Gastroesophageal sphincter (tissue), 4 donors: ENCODE measurements around the gene KCNJ18. TPM values are rescaled to one million over a fixed set of nuclear protein-coding genes. Genes with fewer than 3 reads are reported as not detected.
"Not testable (repeated sequence)": the region's sequence is repeated elsewhere in the genome, so short reads cannot be mapped to it uniquely, and the experiment has no call there.

Experiments used
- ATAC-seq: fragments of 150-250 bp; one replicate; pipeline ENCODE4 v1.9.1; 2016; ENCODE audit warnings: mild to moderate bottlenecking, moderate library complexity
- H3K27ac ChIP-seq, 4 donors: fragments of 200-600 bp; sonication (generic) in 3 of 4; 1 replicate in 3 of 4; 2 replicates in 1 of 4; pipeline ENCODE4 v1.5.1; 2016 to 2019
- H3K27me3 ChIP-seq: fragments of 200-600 bp; sonication (generic); one replicate; pipeline ENCODE4 v1.5.1; 2019
- H3K36me3 ChIP-seq, 2 donors: fragments of 200-600 bp; sonication (generic); one replicate each; pipeline ENCODE4 v1.5.1; 2019; ENCODE audit warnings: control low read depth in 1 of 2
- H3K4me1 ChIP-seq, 3 donors: fragments of 200-600 bp; sonication (generic); 1 replicate in 2 of 3; 2 replicates in 1 of 3; pipeline ENCODE4 v1.5.1; 2016 to 2019; ENCODE audit warnings: control low read depth in 2 of 3
- H3K4me3 ChIP-seq, 2 donors: fragments of 200-600 bp; sonication (generic); one replicate each; pipeline ENCODE4 v1.5.1; 2019; ENCODE audit warnings: mild to moderate bottlenecking in 1 of 2, moderate library complexity in 1 of 2
- H3K9me3 ChIP-seq, 3 donors: fragments of 200-600 bp; sonication (generic); one replicate each; pipeline ENCODE4 v1.5.1; 2017 to 2019; ENCODE audit warnings: control low read depth in 2 of 3
- CTCF ChIP-seq, 4 experiments: fragments of 200-600 bp in 2 of 4; fragments of 450-650 bp in 2 of 4; sonication (generic) in 1 of 4; IDR thresholded peaks; one replicate each; pipeline ENCODE4 v1.5.1; 2017 to 2019; ENCODE audit warnings: antibody characterized with exemption in 4 of 4, mild to moderate bottlenecking in 2 of 4, moderate library complexity in 2 of 4
- EP300 ChIP-seq: sonication (generic); formaldehyde crosslinking; IDR thresholded peaks from one replicate; pipeline ENCODE4 v1.6.1; 2017; ENCODE audit warnings: antibody characterized with exemption, mild to moderate bottlenecking
- POLR2A ChIP-seq, 2 donors: fragments of 450-650 bp; IDR thresholded peaks; one replicate each; pipeline ENCODE4 v1.6.1; 2017; ENCODE audit warnings: antibody characterized with exemption in 2 of 2, mild to moderate bottlenecking in 2 of 2, moderate library complexity in 1 of 2
- POLR2AphosphoS5 ChIP-seq: sonication (generic); formaldehyde crosslinking; IDR thresholded peaks from one replicate; pipeline ENCODE4 v1.6.1; 2017; ENCODE audit warnings: antibody characterized with exemption
- WGBS, 2 donors: methylation state at CpG; one replicate each; pipeline ENCODE4 v1.1.5; 2018; ENCODE audit warnings: low coverage in 1 of 2; 5-methylcytosine and 5-hydroxymethylcytosine counted together
- total RNA-seq, 4 donors: library from RNA; depleted of rRNA; stranded (reverse); fragments of >200 nt; gene quantifications; one replicate each; pipeline ENCODE4 v1.1.0, GENCODE V29; 2016

KCNJ18 gene
- total RNA-seq, 4 donors from 2014 or later, result not detected

GRCh38 chr17:21689604-21690003, 2.7 kb upstream of the KCNJ18 start:
- Histone ChIP-seq H3K27me3 (peaks cover 11% of the 10 kb centered on the region), H3K36me3 (no peaks in the 10 kb centered on the region), H3K4me3 (no peak overlapping the region), H3K9me3 (peaks cover 0 to 10% (median 0%) of the 10 kb centered on the region in 3 donors), H3K27ac (no peak overlapping the region), H3K4me1 (no peaks in the 10 kb centered on the region)
- TF ChIP-seq EP300, result no peak
- TF ChIP-seq CTCF (IDR thresholded peaks at IDR 0.05), result no peak
- TF ChIP-seq POLR2AphosphoS5, result no peak
- no peak for TF ChIP-seq POLR2A (IDR thresholded peaks at IDR 0.05)
- 70% methylated on average over 6 of the region's 7 CpGs; no CpG with 5 or more reads in 1 of the 2 donors for WGBS, 2 donors
- peak; percentile 81 for ATAC-seq

GRCh38 chr17:21690811-21691210, 1.5 kb upstream of the KCNJ18 start:
- peaks cover 11% of the 10 kb centered on the region for H3K27me3 ChIP-seq
- not testable (repeated sequence) for H3K36me3 ChIP-seq, H3K4me1 ChIP-seq, ATAC-seq, H3K27ac ChIP-seq, H3K4me3 ChIP-seq
- 13 to 17% methylated on average over 1 to 2 of the region's 2 CpGs for WGBS, 2 donors
- peaks cover 0 to 10% (median 0%) of the 10 kb centered on the region in 3 donors for H3K9me3 ChIP-seq

GRCh38 chr17:21691481-21691880, 842 bp upstream of the KCNJ18 start:
- WGBS, 2 donors, result no CpG with 5 or more reads among the region's 6 CpGs
- peaks cover 11% of the 10 kb centered on the region for H3K27me3 ChIP-seq
- H3K4me1 ChIP-seq, H3K4me3 ChIP-seq, H3K36me3 ChIP-seq, H3K27ac ChIP-seq, H3K9me3 ChIP-seq, ATAC-seq: not testable (repeated sequence)

- WGBS, 2 donors, result no CpG with 5 or more reads among the region's 12 CpGs
- not testable (repeated sequence) for ATAC-seq, H3K4me1 ChIP-seq
Measured at GRCh38 chr17:21692704-21693065, 362 bp downstream of the KCNJ18 start.

GRCh38 chr17:21693391-21693796, 1.1 kb downstream of the KCNJ18 start:
- not testable (repeated sequence) for H3K36me3 ChIP-seq, H3K4me3 ChIP-seq, H3K9me3 ChIP-seq, H3K4me1 ChIP-seq, H3K27me3 ChIP-seq, ATAC-seq, H3K27ac ChIP-seq
- 13 to 47% methylated on average over 1 to 5 of the region's 6 CpGs for WGBS, 2 donors

More at GRCh38 chr17:21692704-21693065, 362 bp downstream of the KCNJ18 start:
- not testable (repeated sequence) for H3K9me3 ChIP-seq, H3K4me3 ChIP-seq, H3K27ac ChIP-seq, H3K27me3 ChIP-seq, H3K36me3 ChIP-seq

GRCh38 chr17:21693937-21694336, 1.6 kb downstream of the KCNJ18 start:
- H3K4me1 ChIP-seq, ATAC-seq, H3K36me3 ChIP-seq, H3K4me3 ChIP-seq, H3K27me3 ChIP-seq, H3K9me3 ChIP-seq, H3K27ac ChIP-seq: not testable (repeated sequence)
- no CpG with 5 or more reads among the region's 4 CpGs for WGBS, 2 donors

GRCh38 chr17:21696227-21696626, 3.9 kb downstream of the KCNJ18 start:
- H3K27ac ChIP-seq, H3K36me3 ChIP-seq, ATAC-seq, H3K9me3 ChIP-seq, H3K4me3 ChIP-seq, H3K4me1 ChIP-seq, H3K27me3 ChIP-seq: not testable (repeated sequence)
- 100% methylated on average over 1 of the region's 3 CpGs for WGBS, 2 donors

- H3K4me1 ChIP-seq, H3K36me3 ChIP-seq, H3K27me3 ChIP-seq, H3K9me3 ChIP-seq, H3K4me3 ChIP-seq, H3K27ac ChIP-seq, ATAC-seq: not testable (repeated sequence)
- 60 to 82% methylated on average over 4 to 5 of the region's 7 CpGs for WGBS, 2 donors
Measured at GRCh38 chr17:21696842-21697507, 4.7 kb downstream of the KCNJ18 start.

- 33 to 50% methylated on average over 1 of the region's 1 CpG for WGBS, 2 donors
- not testable (repeated sequence) for H3K36me3 ChIP-seq
Measured at GRCh38 chr17:21697508-21697860, 5.2 kb downstream of the KCNJ18 start.

GRCh38 chr17:21698437-21699075, 6.2 kb downstream of the KCNJ18 start:
- ATAC-seq, H3K4me3 ChIP-seq, H3K27ac ChIP-seq, H3K36me3 ChIP-seq, H3K27me3 ChIP-seq, H3K9me3 ChIP-seq, H3K4me1 ChIP-seq: not testable (repeated sequence)
- 80 to 90% methylated on average over 1 to 2 of the region's 20 CpGs for WGBS, 2 donors

More at GRCh38 chr17:21697508-21697860, 5.2 kb downstream of the KCNJ18 start:
- H3K9me3 ChIP-seq, H3K27ac ChIP-seq, H3K4me3 ChIP-seq, H3K27me3 ChIP-seq, H3K4me1 ChIP-seq, ATAC-seq: not testable (repeated sequence)

- not testable (repeated sequence) for H3K36me3 ChIP-seq, ATAC-seq, H3K4me1 ChIP-seq, H3K27ac ChIP-seq, H3K4me3 ChIP-seq, H3K27me3 ChIP-seq, H3K9me3 ChIP-seq
- WGBS, 2 donors, result no CpG with 5 or more reads among the region's 4 CpGs
Measured at GRCh38 chr17:21699124-21699523, 6.8 kb downstream of the KCNJ18 start.

- WGBS, 2 donors, result no CpG with 5 or more reads among the region's 16 CpGs
- H3K4me1 ChIP-seq, H3K4me3 ChIP-seq, ATAC-seq, H3K9me3 ChIP-seq, H3K36me3 ChIP-seq, H3K27ac ChIP-seq, H3K27me3 ChIP-seq: not testable (repeated sequence)
Measured at GRCh38 chr17:21699573-21700236, 7.4 kb downstream of the KCNJ18 start.
